Breast epithelium (tissue), 4 donors: ENCODE data around the gene DNASE2. TPM values are rescaled to one million over a fixed set of nuclear protein-coding genes. Genes with fewer than 3 reads are reported as not detected.
"Not testable (repeated sequence)": the region's sequence is repeated elsewhere in the genome, so short reads cannot be mapped to it uniquely, and the experiment has no call there.

ENCODE experiments used
- DNase-seq, 2 donors: peaks; one replicate each; pipeline ENCODE4 v3.0.0-alpha.2; 2019; ENCODE audit warnings: low spot score in 2 of 2
- H3K27ac ChIP-seq, 2 donors: fragments of 200-600 bp; sonication (generic) in 1 of 2; one replicate each; pipeline ENCODE4 v1.5.1; 2016 to 2019; ENCODE audit warnings: mild to moderate bottlenecking in 1 of 2
- H3K27me3 ChIP-seq, 2 donors: fragments of 200-600 bp; sonication (generic) in 1 of 2; one replicate each; pipeline versions ENCODE4 v1.5.1 to v1.6.0; 2017 to 2019; ENCODE audit warnings: control low read depth in 1 of 2, mild to moderate bottlenecking in 1 of 2
- H3K36me3 ChIP-seq: fragments of 200-600 bp; one replicate; pipeline ENCODE4 v1.5.1; 2019
- H3K4me1 ChIP-seq, 2 donors: fragments of 200-600 bp; sonication (generic); one replicate each; pipeline ENCODE4 v1.5.1; 2016 to 2019; ENCODE audit warnings: control low read depth in 1 of 2
- H3K4me3 ChIP-seq, 3 donors: fragments of 200-600 bp; sonication (generic); 1 replicate in 2 of 3; 2 replicates in 1 of 3; pipeline ENCODE4 v1.5.1; 2016 to 2019; ENCODE audit warnings: mild to moderate bottlenecking in 3 of 3, moderate library complexity in 2 of 3
- H3K9me3 ChIP-seq, 2 donors: fragments of 200-600 bp; sonication (generic) in 1 of 2; one replicate each; pipeline ENCODE4 v1.5.1; 2016 to 2019; ENCODE audit warnings: control low read depth in 1 of 2
- POLR2A ChIP-seq: fragments of 450-650 bp; IDR thresholded peaks from one replicate; pipeline ENCODE4 v1.6.1; 2016; ENCODE audit warnings: antibody characterized with exemption, mild to moderate bottlenecking, moderate library complexity
- POLR2AphosphoS5 ChIP-seq, 3 donors: sonication (generic); formaldehyde crosslinking; IDR thresholded peaks; one replicate each; pipeline ENCODE4 v1.6.1; 2017; ENCODE audit warnings: antibody characterized with exemption in 3 of 3
- intact Hi-C: fragments of 100-400 bp; cut with DNase I; formaldehyde crosslinking; loops from one replicate; pipeline ENCODE4 v1.15.1; 2023; ENCODE audit warnings: low total_unique reads
- total RNA-seq, 3 donors: library from RNA; depleted of rRNA; stranded (reverse); fragments of >200 nt; gene quantifications; one replicate each; pipeline ENCODE4 v1.1.0, GENCODE V29; 2016
- TF ChIP-seq, protein P1 (sequence below), 3 donors: fragments of 450-650 bp; IDR thresholded peaks; one replicate each; pipeline ENCODE4 v1.5.1; 2016 to 2017; ENCODE audit warnings: antibody characterized with exemption in 3 of 3, mild to moderate bottlenecking in 3 of 3, moderate library complexity in 3 of 3

Gene DNASE2
- total RNA-seq, 3 donors from 2014 or later: 29.8 to 61.0 (median 46.2) TPM

DNA sequence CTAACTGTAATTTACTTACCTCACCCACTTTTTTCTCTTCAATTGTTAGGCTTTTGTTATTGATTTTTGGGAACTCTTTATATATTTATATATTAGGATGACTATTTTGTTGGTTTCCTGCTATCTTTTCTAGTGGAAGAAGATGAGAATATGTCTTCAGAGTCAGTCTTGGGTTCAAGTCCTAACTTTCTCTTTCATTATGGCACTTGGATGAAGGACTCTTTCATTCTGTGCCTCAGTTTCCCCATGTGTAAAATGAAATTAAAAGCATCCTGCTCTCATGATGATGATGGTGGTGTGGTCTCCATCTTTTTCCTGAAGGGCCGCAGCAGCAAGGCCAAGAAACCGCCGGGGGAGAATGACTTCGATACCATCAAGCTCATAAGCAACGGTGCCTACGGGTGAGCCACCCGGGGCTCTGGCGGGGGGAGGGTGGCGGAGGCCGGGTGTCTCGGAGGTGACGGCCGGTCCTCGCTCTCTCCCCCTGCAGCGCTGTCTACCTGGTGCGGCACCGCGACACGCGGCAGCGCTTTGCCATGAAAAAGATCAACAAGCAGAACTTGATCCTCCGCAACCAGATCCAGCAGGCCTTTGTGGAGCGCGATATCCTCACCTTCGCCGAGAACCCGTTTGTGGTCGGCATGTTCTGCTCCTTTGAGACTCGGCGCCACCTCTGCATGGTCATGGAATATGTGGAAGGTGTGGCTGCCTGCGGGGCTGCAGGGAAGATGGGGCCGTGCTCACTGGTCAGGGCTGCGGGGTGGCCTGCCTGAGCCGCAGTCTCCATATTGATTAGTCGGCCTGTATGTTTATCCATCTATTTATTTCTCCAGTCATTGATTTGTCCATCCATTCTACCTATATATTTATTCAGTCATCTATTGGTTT lies 23.0 kb downstream of the DNASE2 start:
- Histone ChIP-seq H3K27me3 (no peaks in the 10 kb centered on the region), H3K36me3 (no peaks in the 10 kb centered on the region), H3K27ac (no peak overlapping the region), H3K9me3 (no peaks in the 10 kb centered on the region), H3K4me3 (no peak overlapping the region), H3K4me1 (no peaks in the 10 kb centered on the region)
- intact Hi-C loops: no loop called here
- TF ChIP-seq, protein P1, sequence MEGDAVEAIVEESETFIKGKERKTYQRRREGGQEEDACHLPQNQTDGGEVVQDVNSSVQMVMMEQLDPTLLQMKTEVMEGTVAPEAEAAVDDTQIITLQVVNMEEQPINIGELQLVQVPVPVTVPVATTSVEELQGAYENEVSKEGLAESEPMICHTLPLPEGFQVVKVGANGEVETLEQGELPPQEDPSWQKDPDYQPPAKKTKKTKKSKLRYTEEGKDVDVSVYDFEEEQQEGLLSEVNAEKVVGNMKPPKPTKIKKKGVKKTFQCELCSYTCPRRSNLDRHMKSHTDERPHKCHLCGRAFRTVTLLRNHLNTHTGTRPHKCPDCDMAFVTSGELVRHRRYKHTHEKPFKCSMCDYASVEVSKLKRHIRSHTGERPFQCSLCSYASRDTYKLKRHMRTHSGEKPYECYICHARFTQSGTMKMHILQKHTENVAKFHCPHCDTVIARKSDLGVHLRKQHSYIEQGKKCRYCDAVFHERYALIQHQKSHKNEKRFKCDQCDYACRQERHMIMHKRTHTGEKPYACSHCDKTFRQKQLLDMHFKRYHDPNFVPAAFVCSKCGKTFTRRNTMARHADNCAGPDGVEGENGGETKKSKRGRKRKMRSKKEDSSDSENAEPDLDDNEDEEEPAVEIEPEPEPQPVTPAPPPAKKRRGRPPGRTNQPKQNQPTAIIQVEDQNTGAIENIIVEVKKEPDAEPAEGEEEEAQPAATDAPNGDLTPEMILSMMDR (IDR thresholded peaks at IDR 0.05): no peak
- TF ChIP-seq POLR2AphosphoS5 (IDR thresholded peaks at IDR 0.05) (no peak), POLR2A (no peak)
- no peak for DNase-seq

DNA sequence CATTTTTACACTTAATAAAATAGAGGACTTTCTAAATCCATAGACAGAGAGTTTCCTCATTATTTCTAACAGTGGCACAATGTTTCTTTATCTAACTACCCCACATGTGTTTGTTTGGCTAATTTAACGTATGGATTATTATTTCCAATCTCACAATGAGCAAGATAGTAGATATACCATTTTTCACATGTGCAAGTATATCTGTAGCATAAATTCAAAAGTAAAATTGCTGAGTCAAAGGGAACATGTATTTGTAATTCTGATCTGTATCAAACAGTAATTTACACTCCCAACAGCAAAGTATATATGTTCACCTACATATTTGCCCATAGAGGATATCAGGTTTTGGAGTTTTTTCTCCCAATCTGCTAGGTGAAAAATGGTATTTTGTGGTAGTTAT lies 24.6 kb downstream of the DNASE2 start:
- TF ChIP-seq POLR2AphosphoS5 (IDR thresholded peaks at IDR 0.05): no peak
- TF ChIP-seq POLR2A: no peak
- TF ChIP-seq, protein P1 (IDR thresholded peaks at IDR 0.05): no peak
- Histone ChIP-seq H3K27me3 (no peaks in the 10 kb centered on the region), H3K4me1 (no peaks in the 10 kb centered on the region), H3K36me3 (no peaks in the 10 kb centered on the region), H3K9me3 (no peaks in the 10 kb centered on the region), H3K27ac (no peak overlapping the region), H3K4me3 (no peak overlapping the region)
- intact Hi-C loops: no loop called here
- DNase-seq: no peak

DNA sequence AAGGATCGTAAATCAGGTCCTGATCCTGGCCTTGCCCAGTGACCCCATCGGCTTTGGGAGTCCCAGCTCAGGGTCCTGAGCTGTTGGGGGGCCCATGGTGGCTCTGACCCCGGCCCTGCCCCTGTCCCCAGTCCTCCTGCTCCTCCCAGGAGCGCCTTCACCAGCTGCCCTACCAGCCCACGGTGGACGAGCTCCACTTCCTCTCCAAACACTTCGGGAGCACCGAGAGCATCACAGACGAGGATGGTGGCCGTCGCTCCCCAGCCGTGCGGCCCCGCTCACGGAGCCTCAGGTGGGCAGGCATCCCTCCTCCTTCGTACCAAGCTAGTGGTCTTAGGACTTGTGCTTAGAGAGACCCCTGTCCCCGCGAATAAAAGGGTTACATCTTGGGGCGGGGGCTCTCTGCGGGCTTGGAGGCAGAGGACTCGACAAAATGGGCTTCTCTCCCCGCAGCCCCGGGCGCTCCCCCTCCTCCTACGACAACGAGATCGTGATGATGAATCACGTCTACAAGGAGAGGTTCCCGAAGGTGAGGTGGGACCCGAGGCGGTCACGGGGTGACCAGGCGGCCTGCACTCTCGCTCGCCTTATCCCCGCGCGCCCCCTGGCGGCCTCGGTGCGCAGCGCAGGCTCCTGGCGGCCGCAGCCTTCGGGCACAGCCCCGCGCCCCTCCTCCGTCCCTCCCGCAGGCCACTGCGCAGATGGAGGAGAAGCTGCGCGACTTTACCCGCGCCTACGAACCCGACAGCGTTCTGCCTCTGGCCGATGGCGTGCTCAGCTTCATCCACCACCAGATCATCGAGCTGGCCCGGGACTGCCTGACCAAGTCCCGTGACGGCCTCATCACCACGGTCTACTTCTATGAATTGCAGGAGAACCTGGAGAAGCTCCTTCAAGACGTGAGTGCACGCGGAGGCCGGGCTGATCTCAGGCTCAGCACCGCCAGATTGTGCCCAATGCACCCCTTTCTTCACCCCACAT lies 33.8 kb downstream of the DNASE2 start:
- H3K27ac ChIP-seq: no peak overlapping the region
- intact Hi-C loops: loop anchor here (10.0 kb wide), 1 partner anchor 83 kb away; no protein-coding TSS in a partner anchor
- TF ChIP-seq, protein P1 (IDR thresholded peaks at IDR 0.05): peak; percentile 96 to 99 (median 98)
- TF ChIP-seq POLR2A (no peak), POLR2AphosphoS5 (IDR thresholded peaks at IDR 0.05) (peak in 2 of 3 donors; percentile 57 to 64)

GRCh38 chr19:12846613-12847012 lies 34.6 kb downstream of the DNASE2 start:
- H3K9me3 ChIP-seq, H3K36me3 ChIP-seq, H3K27ac ChIP-seq, H3K4me1 ChIP-seq, DNase-seq, H3K4me3 ChIP-seq: not testable (repeated sequence)
- intact Hi-C loops: loop anchor here (10.0 kb wide), 1 partner anchor 82 kb away; no protein-coding TSS in a partner anchor
- peaks cover 0 to 26% of the 10 kb centered on the region in 2 donors for H3K27me3 ChIP-seq

More for the DNA sequence above, 33.8 kb downstream of the DNASE2 start:
- peak; percentile 74 to 85 for DNase-seq
- H3K4me3 ChIP-seq: peak overlapping the region in 2 of 3 donors; percentile 33 to 57
- peaks cover 0 to 19% of the 10 kb centered on the region in 2 donors for H3K27me3 ChIP-seq
- peaks cover 0 to 5% of the 10 kb centered on the region in 2 donors for H3K4me1 ChIP-seq
- no peaks in the 10 kb centered on the region for H3K36me3 ChIP-seq
- H3K9me3 ChIP-seq: no peaks in the 10 kb centered on the region

DNA sequence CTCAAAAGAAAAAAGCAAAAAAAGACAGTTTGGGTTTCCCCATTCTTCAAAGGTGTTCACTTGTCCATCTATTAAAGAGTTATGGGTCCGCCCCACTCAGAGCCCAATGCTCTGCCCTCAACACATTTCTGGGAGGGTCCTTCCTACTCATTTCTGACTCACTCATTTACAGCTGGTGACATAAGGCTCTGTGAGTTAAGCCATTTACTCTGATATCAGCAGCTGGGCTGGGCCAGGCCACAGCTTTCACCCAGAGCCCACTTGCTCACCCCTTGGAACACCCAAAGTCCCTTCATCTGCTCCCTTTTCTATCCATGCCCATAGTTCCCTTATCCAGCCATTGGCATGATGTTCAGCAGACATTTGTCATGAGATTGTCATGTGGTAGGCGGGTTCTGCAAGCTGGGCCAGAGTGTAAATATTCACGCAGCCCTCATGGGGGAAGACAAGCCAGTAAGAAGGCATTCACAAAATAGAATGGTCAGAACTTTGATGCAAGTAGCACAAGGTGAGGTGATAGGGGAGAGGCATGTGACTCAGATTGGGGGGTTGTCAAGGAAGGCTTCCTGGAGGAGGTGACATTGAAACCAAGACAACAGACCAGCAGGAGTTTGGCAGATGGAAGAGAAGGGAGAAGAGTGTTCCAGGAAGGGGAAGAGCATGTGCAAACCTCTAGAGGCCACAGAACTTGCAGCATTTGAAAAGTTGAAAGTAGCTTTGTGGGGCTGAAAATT lies 37.1 kb downstream of the DNASE2 start:
- no peak for DNase-seq
- H3K27me3 ChIP-seq: peaks cover 4 to 51% of the 10 kb centered on the region in 2 donors
- no peak overlapping the region for H3K4me3 ChIP-seq
- TF ChIP-seq, protein P1 (IDR thresholded peaks at IDR 0.05): no peak
- TF ChIP-seq POLR2A (no peak), POLR2AphosphoS5 (IDR thresholded peaks at IDR 0.05) (no peak)
- H3K36me3 ChIP-seq: no peaks in the 10 kb centered on the region
- peaks cover 0 to 5% of the 10 kb centered on the region in 2 donors for H3K4me1 ChIP-seq
- no peaks in the 10 kb centered on the region for H3K9me3 ChIP-seq
- intact Hi-C loops: loop anchor here (10.0 kb wide), 1 partner anchor 79 kb away; no protein-coding TSS in a partner anchor
- no peak overlapping the region for H3K27ac ChIP-seq
